Neuron (in vitro differentiated cells): Measurements from ENCODE around the gene VCL.

ENCODE experiments used
- H2AFZ ChIP-seq: one replicate; pipeline ENCODE4 v1.6.1; 2013; ENCODE audit warnings: low read depth, mild to moderate bottlenecking, inconsistent platforms, low read length, moderate library complexity
- H3K27me3 ChIP-seq: one replicate; pipeline ENCODE4 v1.6.1; 2013; ENCODE audit warnings: low read length; ENCODE audit not compliant: insufficient read depth
- H3K36me3 ChIP-seq: one replicate; pipeline ENCODE4 v1.6.1; 2013; ENCODE audit warnings: low read length; ENCODE audit not compliant: insufficient read depth
- H3K4me1 ChIP-seq: one replicate; pipeline ENCODE4 v1.6.1; 2013; ENCODE audit warnings: low read length; ENCODE audit not compliant: insufficient read depth
- H3K4me3 ChIP-seq: 2 replicates; pipeline ENCODE4 v1.5.1; 2013; ENCODE audit warnings: mild to moderate bottlenecking, low read length, moderate library complexity
- H3K9me3 ChIP-seq: one replicate; pipeline ENCODE4 v1.6.1; 2013; ENCODE audit warnings: low read length

VCL gene

DNA sequence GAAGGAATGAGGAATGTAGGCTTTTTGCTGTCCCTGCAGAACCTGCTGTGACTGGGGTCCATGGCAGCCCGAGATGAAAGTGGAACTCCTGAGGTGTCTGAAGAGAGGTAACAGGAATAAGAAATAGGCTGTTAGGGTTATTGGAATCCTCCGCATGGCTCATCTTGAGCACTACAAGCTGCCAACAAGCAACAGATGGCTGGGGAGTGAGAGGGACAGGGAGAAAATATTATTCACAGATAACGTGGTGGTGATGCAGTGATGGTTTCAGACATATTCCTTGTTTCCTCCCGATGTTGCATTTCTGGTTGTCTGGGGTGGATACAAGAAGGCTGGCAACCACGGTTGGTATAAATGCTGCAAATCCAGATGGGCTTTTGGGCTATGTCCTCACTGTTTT, 106.6 kb downstream of the VCL start:
- Histone ChIP-seq H3K9me3 (no peaks in the 10 kb centered on the region), H3K27me3 (no peaks in the 10 kb centered on the region), H3K4me1 (no peaks in the 10 kb centered on the region), H2AFZ (no peak overlapping the region), H3K36me3 (peaks cover 81% of the 10 kb centered on the region), H3K4me3 (no peak overlapping the region)

DNA sequence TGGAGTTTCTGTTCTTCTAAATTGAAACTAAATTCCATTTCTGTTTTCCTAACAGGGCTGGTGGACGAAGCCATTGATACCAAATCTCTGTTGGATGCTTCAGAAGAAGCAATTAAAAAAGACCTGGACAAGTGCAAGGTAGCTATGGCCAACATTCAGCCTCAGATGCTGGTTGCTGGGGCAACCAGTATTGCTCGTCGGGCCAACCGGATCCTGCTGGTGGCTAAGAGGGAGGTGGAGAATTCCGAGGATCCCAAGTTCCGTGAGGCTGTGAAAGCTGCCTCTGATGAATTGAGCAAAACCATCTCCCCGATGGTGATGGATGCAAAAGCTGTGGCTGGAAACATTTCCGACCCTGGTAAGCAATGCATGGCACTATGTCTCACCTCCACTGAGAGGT, 107.1 kb downstream of the VCL start:
- H2AFZ ChIP-seq = no peak overlapping the region
- H3K27me3 ChIP-seq = no peaks in the 10 kb centered on the region
- H3K4me1 ChIP-seq = no peaks in the 10 kb centered on the region
- H3K4me3 ChIP-seq = no peak overlapping the region
- no peaks in the 10 kb centered on the region for H3K9me3 ChIP-seq
- H3K36me3 ChIP-seq = peaks cover 81% of the 10 kb centered on the region

DNA sequence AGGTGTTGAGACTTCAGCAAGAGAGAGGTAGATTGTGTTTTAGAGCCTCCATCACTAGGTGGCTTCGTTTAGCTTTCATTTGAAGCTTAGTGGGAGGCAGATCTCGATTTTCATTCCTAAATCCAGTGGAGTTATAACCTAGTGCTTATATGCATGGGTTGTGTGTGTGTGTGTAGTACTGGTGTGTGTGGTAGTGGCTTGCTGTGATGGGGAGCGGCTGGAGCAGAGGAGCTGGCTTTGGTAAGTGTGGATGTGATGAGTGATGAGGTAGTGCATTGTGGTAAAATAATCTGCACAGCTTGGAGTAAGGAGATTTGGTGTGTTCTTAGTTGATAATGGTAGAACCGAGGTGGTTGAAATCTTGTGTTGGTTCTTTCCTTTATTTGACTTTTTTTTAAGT, 109.5 kb downstream of the VCL start:
- peaks cover 87% of the 10 kb centered on the region for H3K36me3 ChIP-seq
- H2AFZ ChIP-seq = no peak overlapping the region
- H3K9me3 ChIP-seq = no peaks in the 10 kb centered on the region
- no peaks in the 10 kb centered on the region for H3K4me1 ChIP-seq
- no peak overlapping the region for H3K4me3 ChIP-seq
- H3K27me3 ChIP-seq = no peaks in the 10 kb centered on the region

DNA sequence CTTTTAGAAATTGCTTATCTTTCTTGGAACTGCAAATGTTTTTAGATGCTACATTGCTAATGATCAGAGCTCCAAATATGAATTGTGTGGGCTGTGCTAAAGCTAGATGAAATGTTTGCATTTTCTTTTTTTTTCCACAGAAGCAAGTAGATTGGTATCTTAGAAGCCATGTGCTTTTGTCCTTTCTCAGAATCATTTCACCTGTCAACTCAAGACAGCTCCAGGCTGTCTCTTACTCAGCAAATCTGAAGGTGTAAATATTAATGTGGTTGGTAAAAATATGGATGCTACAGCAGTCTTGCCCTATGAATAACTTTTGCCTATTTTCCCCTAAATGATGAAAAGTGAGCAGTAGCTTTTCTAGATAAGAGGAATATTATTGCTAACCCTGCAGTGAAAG, 111.5 kb downstream of the VCL start:
- no peaks in the 10 kb centered on the region for H3K4me1 ChIP-seq
- H3K4me3 ChIP-seq = no peak overlapping the region
- no peaks in the 10 kb centered on the region for H3K9me3 ChIP-seq
- peaks cover 93% of the 10 kb centered on the region for H3K36me3 ChIP-seq
- no peak overlapping the region for H2AFZ ChIP-seq
- no peaks in the 10 kb centered on the region for H3K27me3 ChIP-seq

DNA sequence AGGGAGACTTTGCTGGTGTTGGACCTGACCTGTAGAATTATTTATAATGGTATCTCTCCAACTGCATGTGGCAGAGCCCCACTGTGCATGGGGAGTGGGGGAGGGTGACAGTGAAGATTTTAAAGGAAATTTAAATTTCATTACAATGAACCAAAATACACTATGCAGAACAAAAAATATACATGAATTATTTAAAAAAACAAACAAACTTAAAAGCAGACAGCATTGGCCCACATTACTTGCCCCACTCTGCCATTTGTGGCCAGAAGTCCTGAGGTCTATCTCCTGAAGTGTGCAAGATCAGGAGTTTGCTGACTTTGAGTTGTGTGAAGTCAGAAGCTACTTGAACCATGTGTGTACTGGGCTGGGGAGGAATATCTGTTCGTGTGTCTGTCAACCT, 112.2 kb downstream of the VCL start:
- Histone ChIP-seq H2AFZ (no peak overlapping the region), H3K4me1 (no peaks in the 10 kb centered on the region), H3K27me3 (no peaks in the 10 kb centered on the region), H3K36me3 (peaks cover 93% of the 10 kb centered on the region), H3K9me3 (no peaks in the 10 kb centered on the region), H3K4me3 (no peak overlapping the region)

DNA sequence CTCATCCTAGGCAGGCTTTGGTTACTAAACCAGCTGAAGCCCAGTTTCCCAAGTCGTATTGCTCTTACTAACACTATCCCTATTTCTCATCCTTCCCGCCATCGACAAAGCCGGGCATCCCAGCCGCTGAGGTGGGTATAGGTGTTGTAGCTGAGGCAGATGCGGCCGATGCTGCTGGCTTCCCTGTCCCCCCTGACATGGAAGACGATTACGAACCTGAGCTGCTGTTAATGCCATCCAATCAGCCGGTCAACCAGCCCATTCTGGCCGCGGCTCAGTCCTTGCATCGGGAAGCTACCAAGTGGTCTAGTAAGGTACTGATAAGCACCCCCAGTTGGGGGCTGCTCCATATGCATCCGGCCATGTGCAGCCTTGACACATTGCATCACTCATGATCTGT, 113.9 kb downstream of the VCL start:
- H3K4me1 ChIP-seq = no peaks in the 10 kb centered on the region
- H3K36me3 ChIP-seq = peaks cover 91% of the 10 kb centered on the region
- no peak overlapping the region for H3K4me3 ChIP-seq
- no peaks in the 10 kb centered on the region for H3K27me3 ChIP-seq
- no peak overlapping the region for H2AFZ ChIP-seq
- H3K9me3 ChIP-seq = no peaks in the 10 kb centered on the region

DNA sequence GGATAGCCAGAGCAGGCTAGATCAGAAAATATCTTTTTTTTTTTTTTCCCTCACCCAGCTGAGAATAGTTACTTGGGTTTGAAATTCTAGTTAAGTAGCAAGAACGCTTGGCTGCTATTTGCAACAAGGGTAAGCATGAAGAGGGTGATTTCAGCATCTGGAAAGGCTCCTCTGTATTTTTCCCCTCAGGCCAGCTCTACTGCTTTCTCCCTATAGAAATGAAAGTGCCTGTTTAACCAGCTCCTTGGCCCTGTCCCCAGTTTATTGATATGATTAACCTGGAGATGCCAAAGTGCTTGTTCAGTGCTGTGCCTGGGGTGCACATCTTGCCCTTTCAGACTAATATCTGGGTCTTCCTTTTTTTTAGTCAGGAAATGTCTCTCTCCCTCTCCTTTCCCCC, 115.6 kb downstream of the VCL start:
- Histone ChIP-seq H2AFZ (no peak overlapping the region), H3K4me3 (no peak overlapping the region), H3K9me3 (no peaks in the 10 kb centered on the region), H3K4me1 (no peaks in the 10 kb centered on the region), H3K27me3 (no peaks in the 10 kb centered on the region), H3K36me3 (peaks cover 92% of the 10 kb centered on the region)

DNA sequence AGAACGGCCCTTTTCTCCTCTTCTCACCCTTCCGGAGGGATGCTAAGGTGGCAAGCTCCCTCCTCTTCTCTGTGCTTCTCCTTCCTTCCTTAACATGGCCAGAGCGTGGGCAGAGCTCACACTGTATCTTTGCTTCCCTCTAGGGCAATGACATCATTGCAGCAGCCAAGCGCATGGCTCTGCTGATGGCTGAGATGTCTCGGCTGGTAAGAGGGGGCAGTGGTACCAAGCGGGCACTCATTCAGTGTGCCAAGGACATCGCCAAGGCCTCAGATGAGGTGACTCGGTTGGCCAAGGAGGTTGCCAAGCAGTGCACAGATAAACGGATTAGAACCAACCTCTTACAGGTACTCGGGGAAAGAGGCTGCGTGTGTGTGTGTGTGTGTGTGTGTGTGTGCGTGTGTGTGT, 116.1 kb downstream of the VCL start:
- Histone ChIP-seq H3K36me3 (peaks cover 93% of the 10 kb centered on the region), H2AFZ (no peak overlapping the region), H3K9me3 (no peaks in the 10 kb centered on the region), H3K27me3 (no peaks in the 10 kb centered on the region), H3K4me1 (no peaks in the 10 kb centered on the region), H3K4me3 (no peak overlapping the region)

DNA sequence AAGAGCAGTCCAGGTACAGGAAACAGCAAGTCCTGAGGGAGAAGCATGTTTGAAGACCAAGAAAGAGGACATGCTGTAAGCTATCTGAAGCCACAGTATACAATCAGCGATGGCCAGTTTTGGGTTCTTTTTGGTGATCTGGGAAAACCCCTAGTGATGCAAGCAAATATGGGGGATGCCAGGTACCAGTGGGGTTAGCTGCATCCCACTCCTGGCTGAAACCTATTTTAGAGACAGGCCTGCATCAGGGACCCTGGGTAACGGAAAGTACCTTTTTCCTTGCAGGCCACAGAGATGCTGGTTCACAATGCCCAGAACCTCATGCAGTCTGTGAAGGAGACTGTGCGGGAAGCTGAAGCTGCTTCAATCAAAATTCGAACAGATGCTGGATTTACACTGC, 119.8 kb downstream of the VCL start:
- Histone ChIP-seq H3K36me3 (peaks cover 92% of the 10 kb centered on the region), H3K4me1 (no peaks in the 10 kb centered on the region)

DNA sequence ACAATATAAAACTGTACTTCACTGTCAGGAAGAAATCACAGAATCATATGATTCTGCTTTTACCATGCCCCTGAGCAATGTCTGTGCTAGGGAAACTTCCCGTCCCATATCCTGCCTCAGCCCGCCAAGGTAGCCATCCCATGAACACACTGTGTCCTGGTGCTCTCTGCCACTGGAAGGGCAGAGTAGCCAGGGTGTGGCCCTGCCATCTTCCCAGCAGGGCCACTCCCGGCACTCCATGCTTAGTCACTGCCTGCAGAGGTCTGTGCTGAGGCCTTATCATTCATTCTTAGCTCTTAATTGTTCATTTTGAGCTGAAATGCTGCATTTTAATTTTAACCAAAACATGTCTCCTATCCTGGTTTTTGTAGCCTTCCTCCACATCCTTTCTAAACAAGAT, 120.9 kb downstream of the VCL start:
- Histone ChIP-seq H3K27me3 (no peaks in the 10 kb centered on the region), H3K4me1 (no peaks in the 10 kb centered on the region), H2AFZ (no peak overlapping the region), H3K36me3 (peaks cover 92% of the 10 kb centered on the region), H3K4me3 (no peak overlapping the region), H3K9me3 (no peaks in the 10 kb centered on the region)

More for the DNA sequence above, 119.8 kb downstream of the VCL start:
- Histone ChIP-seq H3K9me3 (no peaks in the 10 kb centered on the region), H2AFZ (no peak overlapping the region), H3K4me3 (no peak overlapping the region), H3K27me3 (no peaks in the 10 kb centered on the region)

DNA sequence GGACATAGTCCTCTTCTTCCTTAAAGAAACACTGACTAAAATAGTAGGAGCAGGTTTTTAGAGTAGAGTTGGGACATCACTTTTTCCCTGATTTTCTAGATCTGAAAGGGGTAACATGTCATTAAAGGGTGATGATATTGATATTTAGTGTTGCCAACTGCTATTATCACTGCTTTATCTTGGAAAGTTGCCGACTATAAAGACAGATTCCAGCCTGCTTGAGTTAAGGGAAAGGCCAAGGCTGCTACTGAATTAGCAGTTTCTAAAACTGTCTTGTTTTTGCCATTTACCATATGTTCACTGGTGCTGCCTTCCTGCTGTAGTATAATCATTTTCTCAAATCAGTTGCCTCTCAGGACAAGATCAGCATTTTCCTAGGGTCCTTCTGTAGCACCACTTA, 123.0 kb downstream of the VCL start:
- Histone ChIP-seq H3K4me3 (no peak overlapping the region), H2AFZ (no peak overlapping the region), H3K27me3 (no peaks in the 10 kb centered on the region), H3K9me3 (no peaks in the 10 kb centered on the region), H3K4me1 (no peaks in the 10 kb centered on the region), H3K36me3 (peaks cover 90% of the 10 kb centered on the region)

DNA sequence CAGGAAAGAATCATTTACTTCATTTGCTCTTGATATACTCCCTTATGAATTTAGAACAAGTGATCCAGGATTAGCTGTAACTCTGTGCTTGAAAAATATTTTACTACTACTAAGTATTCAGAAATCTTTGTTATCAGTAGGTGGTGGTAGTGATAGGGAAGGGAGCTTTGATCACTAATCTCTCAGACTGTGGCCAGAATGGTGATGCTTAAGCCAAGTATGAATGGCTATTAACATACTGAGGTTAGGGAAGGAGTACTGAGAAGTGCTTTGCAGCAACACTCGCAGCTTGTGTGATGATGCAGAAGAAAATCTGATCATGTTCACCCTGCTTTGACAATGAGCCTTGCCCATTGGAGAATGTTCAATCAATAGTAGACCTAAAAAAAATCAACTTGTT, 123.5 kb downstream of the VCL start:
- no peaks in the 10 kb centered on the region for H3K9me3 ChIP-seq

DNA sequence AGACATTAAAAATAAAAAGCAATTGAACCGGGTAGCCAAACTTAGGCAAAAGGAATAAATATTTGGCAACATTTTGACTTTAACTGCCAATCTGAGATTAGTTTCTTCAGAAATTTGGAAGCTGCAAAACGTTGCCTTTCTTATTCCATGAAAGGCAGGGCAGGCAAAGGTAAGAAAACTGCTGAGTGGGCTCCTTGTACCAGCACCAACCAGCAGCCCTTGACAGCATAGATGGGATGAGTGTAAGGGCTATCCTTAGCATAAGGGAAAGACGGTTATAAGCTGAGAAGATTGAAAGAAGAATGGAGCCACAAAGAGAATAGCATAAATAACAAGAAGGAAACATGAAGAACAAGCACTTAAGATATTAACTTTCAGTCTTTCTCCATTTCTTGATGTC, 124.1 kb downstream of the VCL start:
- Histone ChIP-seq H3K36me3 (peaks cover 93% of the 10 kb centered on the region), H3K4me1 (no peaks in the 10 kb centered on the region), H2AFZ (no peak overlapping the region), H3K4me3 (no peak overlapping the region), H3K9me3 (no peaks in the 10 kb centered on the region), H3K27me3 (no peaks in the 10 kb centered on the region)

More for the DNA sequence above, 123.5 kb downstream of the VCL start:
- H3K36me3 ChIP-seq = peaks cover 90% of the 10 kb centered on the region
- no peaks in the 10 kb centered on the region for H3K4me1 ChIP-seq
- H2AFZ ChIP-seq = no peak overlapping the region
- H3K4me3 ChIP-seq = no peak overlapping the region
- no peaks in the 10 kb centered on the region for H3K27me3 ChIP-seq

DNA sequence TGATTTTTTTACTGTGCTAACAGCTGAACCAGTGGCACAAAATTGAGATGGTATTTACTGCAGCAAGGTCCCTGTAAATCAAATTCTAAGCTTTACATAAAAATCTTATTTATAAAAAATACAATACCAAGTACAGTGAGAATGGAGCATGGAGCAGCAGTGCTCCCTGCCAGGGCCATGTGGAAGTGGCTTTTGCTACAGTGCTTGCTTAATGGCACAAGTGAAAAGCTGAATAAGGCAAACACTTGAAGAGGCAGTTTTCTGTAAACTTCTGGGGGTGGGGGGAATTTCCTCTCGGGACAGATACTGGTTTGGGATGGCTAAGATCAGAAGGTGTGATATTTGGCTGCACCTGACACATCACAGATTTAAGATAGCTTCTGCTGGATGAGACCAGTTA, 125.2 kb downstream of the VCL start:
- H2AFZ ChIP-seq = no peak overlapping the region
- no peaks in the 10 kb centered on the region for H3K27me3 ChIP-seq
- peaks cover 84% of the 10 kb centered on the region for H3K36me3 ChIP-seq
- no peaks in the 10 kb centered on the region for H3K4me1 ChIP-seq
- no peak overlapping the region for H3K4me3 ChIP-seq
- no peaks in the 10 kb centered on the region for H3K9me3 ChIP-seq
